ENCODE measurements around the gene RPRML. TPM values are rescaled to one million over a fixed set of nuclear protein-coding genes. Genes with fewer than 3 reads are reported as not detected.

Gene RPRML
- total and polyA plus RNA-seq, 11 donors: 0.15 to 0.37 (median 0.27) TPM; not detected in 7

- TF ChIP-seq POLR2A (IDR thresholded peaks at IDR 0.05) (no peak), CTCF (IDR thresholded peaks at IDR 0.05) (no peak)
- Histone ChIP-seq H3K4me1 (peaks cover 0 to 27% (median 16%) of the 10 kb centered on the region in 12 donors), H3K27me3 (peaks cover 10 to 36% (median 17%) of the 10 kb centered on the region in 9 donors), H3K27ac (no peak overlapping the region), H3K36me3 (no peaks in the 10 kb centered on the region), H3K9me3 (no peaks in the 10 kb centered on the region), H3K4me3 (no peak overlapping the region)
- WGBS, 4 donors: 90 to 94% (median 93%) methylated on average over 6 of the region's 6 CpGs
- DNase-seq (no peak), ATAC-seq (no peak)
- intact Hi-C loops (cut with DNase I): no loop called here
Measured at GRCh38 chr17:46982577-46982976, 3.5 kb upstream of the RPRML start.

DNA sequence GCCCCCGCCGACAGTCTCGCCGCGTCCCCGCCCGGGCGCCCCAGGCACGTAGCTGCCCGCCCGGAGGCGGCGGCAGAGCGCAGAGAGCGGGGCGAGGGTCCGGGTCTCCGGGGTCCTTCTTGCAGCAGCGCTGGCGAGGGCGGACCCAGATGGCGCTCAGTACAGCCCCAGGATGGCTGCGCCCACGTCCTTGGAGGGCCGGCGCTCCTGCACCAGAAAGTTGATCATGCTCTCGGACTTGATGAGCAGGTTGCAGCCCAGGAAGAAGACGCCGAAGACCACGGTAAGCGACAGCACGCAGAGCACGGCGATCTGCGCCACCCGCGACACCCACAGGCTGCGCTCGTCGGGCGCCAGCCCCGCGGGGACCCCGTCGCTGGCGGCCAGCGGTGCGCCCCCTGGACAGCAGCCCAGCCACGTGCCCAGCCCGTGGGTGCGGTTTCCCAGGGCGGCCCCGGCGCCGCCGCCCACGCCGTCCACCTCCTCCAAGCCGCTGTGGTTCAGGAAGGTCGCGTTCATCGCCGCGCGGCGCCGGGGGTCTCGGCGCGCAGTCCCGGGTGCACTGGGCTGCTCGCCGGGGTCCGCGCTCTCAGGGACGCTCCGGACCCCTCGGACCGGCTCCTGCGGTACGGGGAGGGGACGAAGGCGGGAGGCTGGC lies 435 bp downstream of the RPRML start:
- Histone ChIP-seq H3K27ac (peak overlapping the region in 1 of 12 donors; percentile 27), H3K36me3 (no peaks in the 10 kb centered on the region), H3K27me3 (peaks cover 10 to 44% (median 25%) of the 10 kb centered on the region in 9 donors), H3K4me1 (peaks cover 0 to 21% (median 14%) of the 10 kb centered on the region in 12 donors), H3K4me3 (peak overlapping the region; percentile 50 to 66 (median 62)), H3K9me3 (no peaks in the 10 kb centered on the region)
- ATAC-seq (peak in 2 of 4 donors; percentile 47 to 60), DNase-seq (no peak)
- intact Hi-C loops (cut with DNase I): no loop called here
- TF ChIP-seq CTCF (IDR thresholded peaks at IDR 0.05) (no peak), POLR2A (IDR thresholded peaks at IDR 0.05) (no peak)
- WGBS, 4 donors: 0 to 2% (median 1%) methylated on average over 21 to 83 of the region's 83 CpGs

GRCh38 chr17:46977750-46978488 lies 1.1 kb downstream of the RPRML start:
- Histone ChIP-seq H3K4me3 (peak overlapping the region; percentile 50 to 66 (median 62)), H3K4me1 (peaks cover 0 to 21% (median 14%) of the 10 kb centered on the region in 12 donors), H3K36me3 (no peaks in the 10 kb centered on the region), H3K27me3 (peaks cover 10 to 44% (median 25%) of the 10 kb centered on the region in 9 donors), H3K27ac (no peak overlapping the region), H3K9me3 (no peaks in the 10 kb centered on the region)
- DNase-seq: no peak
- intact Hi-C loops (cut with DNase I): no loop called here
- 12 to 22% (median 15%) methylated on average over 35 to 36 of the region's 36 CpGs for WGBS, 4 donors
- ATAC-seq: no peak
- no peak for TF ChIP-seq CTCF (IDR thresholded peaks at IDR 0.05)
- no peak for TF ChIP-seq POLR2A (IDR thresholded peaks at IDR 0.05)

GRCh38 chr17:46977348-46977747 lies 1.7 kb downstream of the RPRML start:
- WGBS, 4 donors: 29 to 58% (median 50%) methylated on average over 7 of the region's 7 CpGs
- peak overlapping the region in 4 of 12 donors; percentile 60 to 64 (median 64) for H3K4me3 ChIP-seq
- TF ChIP-seq CTCF (IDR thresholded peaks at IDR 0.05) (peak in 3 of 12 donors; percentile 8 to 31 (median 15)), POLR2A (IDR thresholded peaks at IDR 0.05) (no peak)
- H3K36me3 ChIP-seq: no peaks in the 10 kb centered on the region
- peaks cover 10 to 44% (median 25%) of the 10 kb centered on the region in 9 donors for H3K27me3 ChIP-seq
- H3K4me1 ChIP-seq: peaks cover 0 to 21% (median 14%) of the 10 kb centered on the region in 12 donors
- intact Hi-C loops (cut with DNase I): no loop called here
- H3K9me3 ChIP-seq: no peaks in the 10 kb centered on the region
- ATAC-seq (peak in 2 of 4 donors; percentile 29 to 41), DNase-seq (peak in 1 of 5 donors; percentile 29)
- no peak overlapping the region for H3K27ac ChIP-seq

Data from heart left ventricle (tissue), 16 donors.